ENCODE data around the gene MIA.
"Not testable (repeated sequence)": the region's sequence is repeated elsewhere in the genome, so short reads cannot be mapped to it uniquely, and the experiment has no call there.

The MIA gene

GRCh38 chr19:40762754-40763470 is 12.4 kb upstream of the MIA start:
- no peak for TF ChIP-seq CTCF (IDR thresholded peaks at IDR 0.05; ENCODE audit: low read depth, low read length, missing control alignments)
- in situ Hi-C loops (cut with HindIII; ENCODE audit: low pct_ligation_motif_present, low sequenced_read_pairs) = no loop called here
- H3K27ac ChIP-seq = no peak overlapping the region
- H3K36me3 ChIP-seq (replicated peaks) = peaks cover 81% of the 10 kb centered on the region
- no peak overlapping the region for H3K4me3 ChIP-seq (ENCODE audit: low read depth, low read length)
- H3K27me3 ChIP-seq (replicated peaks) = no peaks in the 10 kb centered on the region
- DNase-seq = no peak

- Histone ChIP-seq H3K36me3 (replicated peaks) (peaks cover 75% of the 10 kb centered on the region), H3K27ac (no peak overlapping the region), H3K4me3 (ENCODE audit: low read depth, low read length) (no peak overlapping the region), H3K27me3 (replicated peaks) (no peaks in the 10 kb centered on the region)
- no peak for TF ChIP-seq CTCF (IDR thresholded peaks at IDR 0.05; ENCODE audit: low read depth, low read length, missing control alignments)
- no peak for DNase-seq
- in situ Hi-C loops (cut with HindIII; ENCODE audit: low pct_ligation_motif_present, low sequenced_read_pairs) = no loop called here
Observed at GRCh38 chr19:40763526-40763925, 11.8 kb upstream of the MIA start.

DNA sequence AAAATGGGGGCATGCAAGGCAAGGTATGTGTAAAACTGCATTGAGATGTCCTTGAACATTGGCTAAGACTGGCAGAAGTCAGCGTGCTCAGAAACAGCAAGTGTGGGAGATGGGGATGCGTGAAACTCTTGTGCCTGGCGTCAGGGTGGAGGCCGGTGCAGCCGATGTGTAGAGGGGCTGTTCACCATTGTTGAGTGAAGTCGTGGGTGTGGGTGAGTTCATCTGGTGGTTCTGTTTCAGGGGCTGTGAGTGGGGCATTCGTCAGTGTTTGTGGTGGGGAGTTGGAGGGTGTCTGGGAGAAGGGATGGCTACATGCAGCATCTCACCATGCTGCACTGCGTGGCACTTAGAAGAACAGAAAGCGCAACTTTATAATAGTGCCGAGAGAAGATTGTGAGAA is 11.4 kb upstream of the MIA start:
- Histone ChIP-seq H3K4me3 (ENCODE audit: low read depth, low read length) (no peak overlapping the region), H3K27me3 (replicated peaks) (no peaks in the 10 kb centered on the region), H3K36me3 (replicated peaks) (peaks cover 71% of the 10 kb centered on the region), H3K27ac (no peak overlapping the region)
- no peak for TF ChIP-seq CTCF (IDR thresholded peaks at IDR 0.05; ENCODE audit: low read depth, low read length, missing control alignments)
- DNase-seq = no peak
- in situ Hi-C loops (cut with HindIII; ENCODE audit: low pct_ligation_motif_present, low sequenced_read_pairs) = no loop called here

DNA sequence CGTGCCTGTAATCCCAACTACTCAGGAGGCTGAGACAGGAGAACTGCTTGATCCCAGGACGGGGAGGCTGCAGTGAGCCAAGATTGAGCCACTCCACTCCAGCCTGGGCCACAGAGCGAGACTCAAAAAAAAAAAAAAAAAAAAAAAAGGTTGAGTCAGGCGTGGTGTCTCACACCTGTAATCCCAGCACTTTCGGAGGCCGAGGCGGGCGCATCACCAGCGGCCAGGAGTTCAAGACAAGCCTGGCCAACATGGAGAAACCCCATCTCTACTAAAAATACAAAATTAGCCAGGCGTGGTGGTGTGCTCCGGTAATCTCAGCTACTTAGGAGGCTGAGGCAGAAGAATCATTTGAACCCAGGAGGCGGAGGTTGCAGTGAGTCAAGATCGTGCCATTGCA is 8.9 kb upstream of the MIA start:
- DNase-seq; in situ Hi-C loops (cut with HindIII; ENCODE audit: low pct_ligation_motif_present, low sequenced_read_pairs); H3K4me3 ChIP-seq (ENCODE audit: low read depth, low read length); H3K27ac ChIP-seq; H3K27me3 ChIP-seq (replicated peaks): not testable (repeated sequence)
- peaks cover 51% of the 10 kb centered on the region for H3K36me3 ChIP-seq (replicated peaks)

GRCh38 chr19:40768869-40769268 is 6.5 kb upstream of the MIA start:
- Histone ChIP-seq H3K36me3 (replicated peaks) (peaks cover 27% of the 10 kb centered on the region), H3K27ac (no peak overlapping the region), H3K27me3 (replicated peaks) (no peaks in the 10 kb centered on the region), H3K4me3 (ENCODE audit: low read depth, low read length) (no peak overlapping the region)
- no peak for DNase-seq
- no peak for TF ChIP-seq CTCF (IDR thresholded peaks at IDR 0.05; ENCODE audit: low read depth, low read length, missing control alignments)
- in situ Hi-C loops (cut with HindIII; ENCODE audit: low pct_ligation_motif_present, low sequenced_read_pairs) = no loop called here

DNA sequence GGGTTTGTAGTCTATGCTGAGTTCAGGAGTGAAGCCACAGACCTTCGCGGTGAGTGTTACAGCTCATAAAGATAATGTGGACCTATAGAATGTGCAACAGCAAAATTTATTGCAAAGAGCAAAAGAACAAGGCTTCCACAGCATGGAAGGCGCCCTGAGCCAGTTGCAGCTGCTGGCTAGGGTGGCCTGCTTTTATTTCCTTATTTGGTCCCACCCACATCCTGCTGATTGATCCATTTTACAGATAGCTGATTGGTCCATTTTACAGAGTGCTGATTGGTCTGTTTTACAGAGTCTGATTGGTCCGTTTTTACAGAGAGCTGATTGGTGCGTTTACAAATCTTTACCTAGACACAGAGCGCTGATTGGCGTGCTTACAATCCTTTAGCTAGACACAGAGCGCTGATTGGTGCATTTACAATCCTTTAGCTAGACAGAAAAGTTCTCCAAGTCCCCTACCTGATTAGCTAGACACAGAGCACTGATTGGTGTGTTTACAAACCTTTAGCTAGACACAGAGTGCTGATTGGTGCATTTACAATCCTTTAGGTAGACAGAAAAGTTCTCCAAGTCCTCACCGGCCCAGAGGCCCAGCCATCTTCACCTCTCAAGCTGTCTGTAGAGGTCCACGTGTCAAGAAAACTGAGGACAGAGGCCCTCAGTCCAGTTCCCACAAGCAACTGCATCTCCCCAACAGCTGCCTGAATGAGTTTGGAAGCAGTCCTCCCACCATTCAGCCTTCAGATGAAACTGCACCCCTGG is 4.0 kb upstream of the MIA start:
- H3K27ac ChIP-seq; DNase-seq; H3K4me3 ChIP-seq (ENCODE audit: low read depth, low read length); H3K27me3 ChIP-seq (replicated peaks); in situ Hi-C loops (cut with HindIII; ENCODE audit: low pct_ligation_motif_present, low sequenced_read_pairs); H3K36me3 ChIP-seq (replicated peaks): not testable (repeated sequence)

Data from brain microvascular endothelial cell (primary cell).